ENCODE data around the gene KRABD2.

KRABD2 gene

DNA sequence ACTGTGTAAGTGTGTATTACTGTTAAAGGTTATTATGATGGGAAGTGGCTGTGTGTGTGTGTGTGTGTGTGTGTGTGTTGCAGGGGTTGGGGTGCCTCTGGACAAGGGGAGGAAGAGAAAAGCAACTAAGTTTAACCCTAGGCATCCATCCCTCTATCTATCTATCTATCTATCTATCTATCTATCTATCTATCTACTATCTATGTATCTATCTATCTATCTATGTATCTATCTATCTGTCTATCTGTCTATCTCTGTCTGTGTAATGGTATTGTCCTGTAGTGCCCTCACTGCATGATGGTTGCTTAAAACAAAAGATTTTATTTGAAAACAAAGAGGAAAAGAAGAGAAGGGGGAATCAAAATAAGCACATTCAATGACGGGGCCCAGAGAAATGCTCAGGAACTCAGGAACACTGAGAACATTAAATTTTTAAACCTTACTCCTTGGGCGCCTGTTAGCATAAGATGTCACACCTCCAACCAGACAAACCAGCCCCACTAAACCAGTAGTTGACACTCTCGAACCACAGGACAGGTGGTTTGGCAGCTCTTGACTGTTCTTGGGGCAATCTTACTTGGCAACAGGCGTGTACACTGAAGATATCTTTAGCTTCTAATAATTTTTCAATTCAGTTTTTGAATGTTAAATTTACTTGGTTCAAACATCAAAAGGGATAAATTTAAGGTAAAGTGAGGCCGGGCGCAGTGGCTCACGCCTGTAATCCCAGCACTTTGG, 11.6 kb upstream of the KRABD2 start:
- intact Hi-C loops (cut with micrococcal nuclease; ENCODE audit: unreplicated experiment): no loop called here
- Histone ChIP-seq H3K36me3 (ENCODE audit: insufficient read depth, low read length, poor library complexity, severe bottlenecking) (no peaks in the 10 kb centered on the region), H3K4me3 (ENCODE audit: low read depth, low read length, poor library complexity, severe bottlenecking) (no peak overlapping the region), H3K9me3 (ENCODE audit: low read depth, low read length, poor library complexity, severe bottlenecking) (no peaks in the 10 kb centered on the region), H3K27ac (ENCODE audit: low read depth, low read length, poor library complexity, severe bottlenecking) (no peak overlapping the region), H3K4me1 (ENCODE audit: insufficient read depth, low read length, poor library complexity, severe bottlenecking) (peaks cover 3% of the 10 kb centered on the region), H3K27me3 (replicated peaks; ENCODE audit: insufficient read depth, low read depth, low read length, poor library complexity) (no peaks in the 10 kb centered on the region)
- ChIA-PET POLR2A (ENCODE audit: low non-redundant PET) (no interaction called here), CTCF (interaction anchor here (0.7 kb wide), 1 partner anchor 294 kb away, joined by 4 read pairs; no protein-coding TSS in a partner anchor)
- DNase-seq (ENCODE audit: low spot score): no peak
- no TSS peak for BruUV-seq (replicated peaks)
- TF ChIP-seq CTCF (conservative IDR thresholded peaks at IDR 0.05; ENCODE audit: low read depth, low read length): no peak
- TF ChIP-seq EZH2 (IDR thresholded peaks at IDR 0.05; ENCODE audit: borderline replicate concordance, low read depth, low read length, poor library complexity, severe bottlenecking): no peak

GRCh38 chr17:8386841-8387240, 10.3 kb upstream of the KRABD2 start:
- H3K27me3 ChIP-seq (replicated peaks; ENCODE audit: insufficient read depth, low read depth, low read length, poor library complexity): no peaks in the 10 kb centered on the region
- intact Hi-C loops (cut with micrococcal nuclease; ENCODE audit: unreplicated experiment): no loop called here
- BruUV-seq (replicated peaks): no TSS peak
- no peaks in the 10 kb centered on the region for H3K9me3 ChIP-seq (ENCODE audit: low read depth, low read length, poor library complexity, severe bottlenecking)
- DNase-seq (ENCODE audit: low spot score): no peak
- peaks cover 6% of the 10 kb centered on the region for H3K36me3 ChIP-seq (ENCODE audit: insufficient read depth, low read length, poor library complexity, severe bottlenecking)
- ChIA-PET POLR2A (ENCODE audit: low non-redundant PET) (interaction anchor here (1.0 kb wide), 1 partner anchor 772 kb away, joined by 3 read pairs; the partner anchor contains the start of gene FXR2), CTCF (interaction anchor here (0.8 kb wide), 1 partner anchor 46 kb away, joined by 7 read pairs; no protein-coding TSS in a partner anchor)
- TF ChIP-seq CTCF (conservative IDR thresholded peaks at IDR 0.05; ENCODE audit: low read depth, low read length): no peak
- TF ChIP-seq EZH2 (IDR thresholded peaks at IDR 0.05; ENCODE audit: borderline replicate concordance, low read depth, low read length, poor library complexity, severe bottlenecking): no peak
- H3K4me3 ChIP-seq (ENCODE audit: low read depth, low read length, poor library complexity, severe bottlenecking): no peak overlapping the region
- H3K27ac ChIP-seq (ENCODE audit: low read depth, low read length, poor library complexity, severe bottlenecking): no peak overlapping the region
- peaks cover 6% of the 10 kb centered on the region for H3K4me1 ChIP-seq (ENCODE audit: insufficient read depth, low read length, poor library complexity, severe bottlenecking)

- no peak for DNase-seq (ENCODE audit: low spot score)
- no peak for TF ChIP-seq CTCF (conservative IDR thresholded peaks at IDR 0.05; ENCODE audit: low read depth, low read length)
- TF ChIP-seq EZH2 (IDR thresholded peaks at IDR 0.05; ENCODE audit: borderline replicate concordance, low read depth, low read length, poor library complexity, severe bottlenecking): no peak
- CTCF ChIA-PET: no interaction called here
- Histone ChIP-seq H3K9me3 (ENCODE audit: low read depth, low read length, poor library complexity, severe bottlenecking) (no peaks in the 10 kb centered on the region), H3K27ac (ENCODE audit: low read depth, low read length, poor library complexity, severe bottlenecking) (no peak overlapping the region), H3K4me1 (ENCODE audit: insufficient read depth, low read length, poor library complexity, severe bottlenecking) (peaks cover 25% of the 10 kb centered on the region), H3K4me3 (ENCODE audit: low read depth, low read length, poor library complexity, severe bottlenecking) (no peak overlapping the region), H3K36me3 (ENCODE audit: insufficient read depth, low read length, poor library complexity, severe bottlenecking) (peaks cover 25% of the 10 kb centered on the region), H3K27me3 (replicated peaks; ENCODE audit: insufficient read depth, low read depth, low read length, poor library complexity) (no peaks in the 10 kb centered on the region)
- POLR2A ChIA-PET (ENCODE audit: low non-redundant PET): no interaction called here
- no TSS peak for BruUV-seq (replicated peaks)
- intact Hi-C loops (cut with micrococcal nuclease; ENCODE audit: unreplicated experiment): loop anchor here (5.0 kb wide), 1 partner anchor 52 kb away; the partner anchor contains the start of gene NDEL1
These were observed 8.4 kb upstream of the KRABD2 start for GRCh38 chr17:8384801-8385378.
